ENCODE measurements around the gene NRXN3.

Gene NRXN3

GRCh38 chr14:79916892-79917291 lies 1746.7 kb downstream of the NRXN3 start:
- WGBS, result 94% methylated on average over 1 of the region's 1 CpG
- Histone ChIP-seq H3K36me3 (ENCODE audit: insufficient read depth, low read length) (no peaks in the 10 kb centered on the region), H3K27me3 (ENCODE audit: insufficient read depth, low read length) (no peaks in the 10 kb centered on the region), H3K4me1 (ENCODE audit: insufficient read depth, low read length) (no peaks in the 10 kb centered on the region), H3K9ac (ENCODE audit: low read depth, low read length) (no peak overlapping the region), H3K9me3 (ENCODE audit: insufficient read depth, low read depth, low read length) (peaks cover 4% of the 10 kb centered on the region; the same call in 1 of the 2 replicates), H3K4me3 (ENCODE audit: low read length) (no peak overlapping the region), H3K27ac (ENCODE audit: low read depth, low read length) (no peak overlapping the region)

Data from HUES64 (cell line).